IPS-15b (cell line): Measurements from ENCODE around the gene GMPPB.

Source experiments
- H3K27me3 ChIP-seq: one replicate; pipeline ENCODE4 v1.6.1; 2013; ENCODE audit warnings: low read length; ENCODE audit not compliant: control insufficient read depth, insufficient read depth
- H3K36me3 ChIP-seq: one replicate; pipeline ENCODE4 v1.6.1; 2013; ENCODE audit warnings: low read length; ENCODE audit not compliant: control insufficient read depth, insufficient read depth
- H3K4me1 ChIP-seq: one replicate; pipeline ENCODE4 v1.6.1; 2013; ENCODE audit warnings: mild to moderate bottlenecking, low read length; ENCODE audit not compliant: control insufficient read depth, insufficient read depth
- H3K4me3 ChIP-seq: one replicate; pipeline ENCODE4 v1.5.1; 2013; ENCODE audit warnings: low read depth, low read length
- H3K9ac ChIP-seq: one replicate; pipeline ENCODE4 v1.6.1; 2013; ENCODE audit warnings: low read depth, mild to moderate bottlenecking, low read length
- H3K9me3 ChIP-seq: one replicate; pipeline ENCODE4 v1.6.1; 2013; ENCODE audit warnings: mild to moderate bottlenecking, low read length; ENCODE audit not compliant: control insufficient read depth, insufficient read depth

Gene GMPPB

GRCh38 chr3:49717959-49718857 is 5.5 kb downstream of the GMPPB start:
- Histone ChIP-seq H3K9ac (peak overlapping the region; percentile 83), H3K36me3 (peaks cover 37% of the 10 kb centered on the region), H3K9me3 (no peaks in the 10 kb centered on the region), H3K27me3 (no peaks in the 10 kb centered on the region), H3K4me3 (peak overlapping the region; percentile 81), H3K4me1 (peaks cover 2% of the 10 kb centered on the region)

GRCh38 chr3:49717211-49717958 is 6.4 kb downstream of the GMPPB start:
- no peaks in the 10 kb centered on the region for H3K27me3 ChIP-seq

GRCh38 chr3:49716691-49717210 is 7.0 kb downstream of the GMPPB start:
- no peak overlapping the region for H3K4me3 ChIP-seq
- H3K36me3 ChIP-seq = peaks cover 26% of the 10 kb centered on the region
- H3K4me1 ChIP-seq = peaks cover 2% of the 10 kb centered on the region
- H3K27me3 ChIP-seq = no peaks in the 10 kb centered on the region
- H3K9me3 ChIP-seq = no peaks in the 10 kb centered on the region
- no peak overlapping the region for H3K9ac ChIP-seq

More at GRCh38 chr3:49717211-49717958, 6.4 kb downstream of the GMPPB start:
- Histone ChIP-seq H3K9me3 (no peaks in the 10 kb centered on the region), H3K4me3 (no peak overlapping the region), H3K9ac (peak overlapping the region; percentile 54), H3K36me3 (peaks cover 32% of the 10 kb centered on the region), H3K4me1 (peaks cover 2% of the 10 kb centered on the region)

GRCh38 chr3:49716169-49716568 is 7.6 kb downstream of the GMPPB start:
- H3K27me3 ChIP-seq = no peaks in the 10 kb centered on the region
- H3K4me1 ChIP-seq = peaks cover 2% of the 10 kb centered on the region
- no peak overlapping the region for H3K9ac ChIP-seq
- H3K9me3 ChIP-seq = no peaks in the 10 kb centered on the region
- no peak overlapping the region for H3K4me3 ChIP-seq
- H3K36me3 ChIP-seq = peaks cover 20% of the 10 kb centered on the region

GRCh38 chr3:49715611-49716121 is 8.1 kb downstream of the GMPPB start:
- Histone ChIP-seq H3K36me3 (peaks cover 15% of the 10 kb centered on the region), H3K4me3 (no peak overlapping the region), H3K27me3 (no peaks in the 10 kb centered on the region), H3K9ac (no peak overlapping the region), H3K9me3 (no peaks in the 10 kb centered on the region), H3K4me1 (peaks cover 2% of the 10 kb centered on the region)

GRCh38 chr3:49714728-49715550 is 8.8 kb downstream of the GMPPB start:
- Histone ChIP-seq H3K4me3 (no peak overlapping the region), H3K9me3 (no peaks in the 10 kb centered on the region), H3K27me3 (no peaks in the 10 kb centered on the region), H3K9ac (no peak overlapping the region), H3K36me3 (peaks cover 13% of the 10 kb centered on the region), H3K4me1 (peaks cover 2% of the 10 kb centered on the region)

- Histone ChIP-seq H3K4me1 (peaks cover 2% of the 10 kb centered on the region), H3K9me3 (no peaks in the 10 kb centered on the region), H3K27me3 (no peaks in the 10 kb centered on the region), H3K9ac (no peak overlapping the region), H3K36me3 (peaks cover 13% of the 10 kb centered on the region), H3K4me3 (no peak overlapping the region)
These were observed 10.2 kb downstream of the GMPPB start for GRCh38 chr3:49713336-49714105.

- peaks cover 13% of the 10 kb centered on the region for H3K36me3 ChIP-seq
- no peaks in the 10 kb centered on the region for H3K27me3 ChIP-seq
- no peaks in the 10 kb centered on the region for H3K9me3 ChIP-seq
- no peak overlapping the region for H3K9ac ChIP-seq
- H3K4me1 ChIP-seq = peaks cover 2% of the 10 kb centered on the region
- H3K4me3 ChIP-seq = no peak overlapping the region
These were observed 11.0 kb downstream of the GMPPB start for GRCh38 chr3:49712631-49713317.

GRCh38 chr3:49712166-49712565 is 11.6 kb downstream of the GMPPB start:
- H3K27me3 ChIP-seq = no peaks in the 10 kb centered on the region
- H3K9me3 ChIP-seq = no peaks in the 10 kb centered on the region
- H3K9ac ChIP-seq = no peak overlapping the region
- H3K4me3 ChIP-seq = no peak overlapping the region
- peaks cover 11% of the 10 kb centered on the region for H3K36me3 ChIP-seq
- H3K4me1 ChIP-seq = peaks cover 2% of the 10 kb centered on the region

- Histone ChIP-seq H3K4me3 (no peak overlapping the region), H3K9ac (no peak overlapping the region), H3K36me3 (peaks cover 14% of the 10 kb centered on the region), H3K9me3 (no peaks in the 10 kb centered on the region), H3K27me3 (no peaks in the 10 kb centered on the region), H3K4me1 (peaks cover 2% of the 10 kb centered on the region)
These were observed 12.3 kb downstream of the GMPPB start for GRCh38 chr3:49711489-49711888.
